Natural killer cell (primary cell): Measurements from ENCODE around the gene WDR43. TPM values are rescaled to one million over a fixed set of nuclear protein-coding genes. Genes with fewer than 3 reads are reported as not detected.
A peak's percentile ranks its signal among the peaks of the same experiment; 100 is the strongest.

Experiments used
- ATAC-seq, 3 donors: fragments of 150-1000 bp in 2 of 3; fragments of 200-7000 bp in 1 of 3; cut with Tn5 transposase; 1 replicate in 1 of 3; 2 replicates in 2 of 3; pipeline ENCODE4 v1.10.0; 2021; ENCODE audit warnings: mild to moderate bottlenecking in 2 of 3, moderate library complexity in 2 of 3
- DNase-seq, 2 donors: peaks; one replicate each; pipeline versions ENCODE4 v3.0.0 to v3.0.0-alpha.2; 2013 to 2021; ENCODE audit warnings: mixed read lengths in 1 of 2
- H3K27ac ChIP-seq: one replicate; pipeline ENCODE4 v1.5.1; 2013; ENCODE audit warnings: mild to moderate bottlenecking, low read length
- H3K27me3 ChIP-seq: one replicate; pipeline ENCODE4 v1.6.1; 2013; ENCODE audit warnings: low read length; ENCODE audit not compliant: control insufficient read depth, insufficient read depth
- H3K36me3 ChIP-seq: one replicate; pipeline ENCODE4 v1.6.1; 2013; ENCODE audit warnings: low read length; ENCODE audit not compliant: control insufficient read depth, insufficient read depth
- H3K4me1 ChIP-seq: one replicate; pipeline ENCODE4 v1.6.1; 2013; ENCODE audit warnings: low read length; ENCODE audit not compliant: control insufficient read depth, insufficient read depth
- H3K4me3 ChIP-seq: one replicate; pipeline ENCODE4 v1.5.1; 2013; ENCODE audit warnings: low read length
- H3K9me3 ChIP-seq: one replicate; pipeline ENCODE4 v1.6.1; 2013; ENCODE audit warnings: low read length; ENCODE audit not compliant: control insufficient read depth, insufficient read depth
- H3K27ac Mint-ChIP-seq, 2 donors: one replicate each; pipeline ENCODE4 v1.8.0; 2022; ENCODE audit warnings: mild to moderate bottlenecking in 2 of 2, mixed read lengths in 2 of 2, moderate library complexity in 1 of 2
- H3K27me3 Mint-ChIP-seq, 2 donors: one replicate each; pipeline ENCODE4 v1.8.0; 2022; ENCODE audit warnings: low read depth in 2 of 2, mixed read lengths in 2 of 2
- H3K36me3 Mint-ChIP-seq: one replicate; pipeline ENCODE4 v1.8.0; 2022; ENCODE audit warnings: mixed read lengths
- H3K4me1 Mint-ChIP-seq, 2 donors: one replicate each; pipeline ENCODE4 v1.8.0; 2022; ENCODE audit warnings: mixed read lengths in 2 of 2
- H3K4me3 Mint-ChIP-seq: one replicate; pipeline ENCODE4 v1.8.0; 2022; ENCODE audit warnings: mild to moderate bottlenecking, moderate library complexity, mixed read lengths
- H3K9me3 Mint-ChIP-seq, 2 donors: one replicate each; pipeline ENCODE4 v1.8.0; 2022; ENCODE audit warnings: mixed read lengths in 2 of 2
- WGBS: methylation state at CpG from one replicate; pipeline ENCODE4 v1.1.7; 2013; ENCODE audit warnings: missing lambda C conversion rate; ENCODE audit not compliant: insufficient coverage; 5-methylcytosine and 5-hydroxymethylcytosine counted together
- intact Hi-C: fragments of 100-400 bp; cut with micrococcal nuclease; formaldehyde crosslinking; loops from one replicate; pipeline ENCODE4 v1.14.2; 2022
- total RNA-seq, 4 donors: library from RNA; stranded (reverse); fragments of 120-200 nt in 1 of 4; gene quantifications; one replicate each; pipeline versions ENCODE4 v1.2.3 to v1.2.4, GENCODE V29; 2013 to 2022
- TF ChIP-seq, protein P1 (sequence below): fragments of 200-600 bp; IDR thresholded peaks from one replicate; pipeline ENCODE4 v1.8.0; 2022; ENCODE audit warnings: antibody characterized with exemption

The WDR43 gene
- total RNA-seq, 3 donors from 2014 or later (not counting 1 experiment from before 2014, with no cell fraction given): 45.1 to 53.2 (median 49.1) TPM

- intact Hi-C loops: no loop called here
- DNase-seq: no peak
Observed at GRCh38 chr2:28994679-28995078, 100.2 kb downstream of the WDR43 start.

DNA sequence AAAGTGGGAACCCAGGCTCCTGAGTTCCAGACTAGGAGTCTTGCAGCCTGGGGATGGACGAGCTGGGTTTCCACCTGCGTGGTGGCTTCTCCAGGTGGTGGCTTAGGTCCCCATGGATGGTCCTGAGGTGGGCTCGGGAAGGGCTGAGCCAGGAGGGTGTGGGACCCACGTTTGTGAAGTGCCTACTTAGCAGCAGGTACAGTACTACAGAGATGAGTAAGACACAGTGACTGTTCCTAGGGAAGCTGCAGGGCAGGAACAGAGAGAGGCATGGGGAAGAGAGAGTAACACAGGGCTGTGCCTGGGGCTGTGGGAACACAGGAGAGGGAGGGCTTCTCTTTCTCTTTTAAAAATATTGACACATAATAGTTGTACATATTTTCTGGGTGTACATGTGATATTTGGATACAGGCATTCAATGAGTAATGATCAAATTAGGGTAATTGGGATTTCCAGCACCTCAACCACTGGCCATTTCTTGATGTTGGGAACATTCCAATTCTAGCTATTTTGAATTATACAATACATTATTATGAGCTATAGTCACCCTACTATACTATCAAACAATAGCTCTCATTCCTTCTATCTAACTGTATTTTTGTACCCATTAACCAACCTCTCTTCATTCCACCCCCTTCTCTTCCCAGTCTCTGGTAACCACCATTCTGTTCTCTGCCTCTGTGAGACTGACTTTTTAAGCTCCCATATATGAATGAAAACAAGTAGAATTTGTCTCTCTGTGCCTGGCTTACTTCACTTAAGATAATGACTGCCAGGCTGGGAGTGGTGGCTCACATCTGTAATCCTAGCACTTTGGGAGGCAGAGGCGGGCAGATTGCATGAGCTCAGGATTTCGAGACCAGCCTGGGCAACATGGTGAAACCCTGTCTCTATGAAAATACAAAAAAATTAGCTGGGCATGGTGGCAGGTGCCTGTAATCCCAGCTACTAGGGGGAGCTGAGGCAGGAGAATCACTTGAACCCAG is 101.6 kb downstream of the WDR43 start:
- no peak overlapping the region for H3K27ac ChIP-seq
- intact Hi-C loops: no loop called here
- Mint-ChIP-seq H3K4me1 (peaks cover 16 to 28% of the 10 kb centered on the region in 2 donors), H3K27me3 (no peaks in the 10 kb centered on the region), H3K4me3 (no peak overlapping the region), H3K36me3 (no peaks in the 10 kb centered on the region), H3K9me3 (no peaks in the 10 kb centered on the region), H3K27ac (no peak overlapping the region)
- H3K36me3 ChIP-seq: no peaks in the 10 kb centered on the region
- no peaks in the 10 kb centered on the region for H3K9me3 ChIP-seq
- TF ChIP-seq, protein P1, sequence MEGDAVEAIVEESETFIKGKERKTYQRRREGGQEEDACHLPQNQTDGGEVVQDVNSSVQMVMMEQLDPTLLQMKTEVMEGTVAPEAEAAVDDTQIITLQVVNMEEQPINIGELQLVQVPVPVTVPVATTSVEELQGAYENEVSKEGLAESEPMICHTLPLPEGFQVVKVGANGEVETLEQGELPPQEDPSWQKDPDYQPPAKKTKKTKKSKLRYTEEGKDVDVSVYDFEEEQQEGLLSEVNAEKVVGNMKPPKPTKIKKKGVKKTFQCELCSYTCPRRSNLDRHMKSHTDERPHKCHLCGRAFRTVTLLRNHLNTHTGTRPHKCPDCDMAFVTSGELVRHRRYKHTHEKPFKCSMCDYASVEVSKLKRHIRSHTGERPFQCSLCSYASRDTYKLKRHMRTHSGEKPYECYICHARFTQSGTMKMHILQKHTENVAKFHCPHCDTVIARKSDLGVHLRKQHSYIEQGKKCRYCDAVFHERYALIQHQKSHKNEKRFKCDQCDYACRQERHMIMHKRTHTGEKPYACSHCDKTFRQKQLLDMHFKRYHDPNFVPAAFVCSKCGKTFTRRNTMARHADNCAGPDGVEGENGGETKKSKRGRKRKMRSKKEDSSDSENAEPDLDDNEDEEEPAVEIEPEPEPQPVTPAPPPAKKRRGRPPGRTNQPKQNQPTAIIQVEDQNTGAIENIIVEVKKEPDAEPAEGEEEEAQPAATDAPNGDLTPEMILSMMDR: no peak
- no peak for ATAC-seq
- peaks cover 22% of the 10 kb centered on the region for H3K4me1 ChIP-seq
- WGBS: 81% methylated on average over 6 of the region's 6 CpGs
- no peak overlapping the region for H3K4me3 ChIP-seq
- no peak for DNase-seq
- H3K27me3 ChIP-seq: no peaks in the 10 kb centered on the region

More at GRCh38 chr2:28994679-28995078, 100.2 kb downstream of the WDR43 start:
- Mint-ChIP-seq H3K27ac (no peak overlapping the region), H3K4me1 (peaks cover 2 to 14% of the 10 kb centered on the region in 2 donors), H3K27me3 (no peaks in the 10 kb centered on the region), H3K4me3 (no peak overlapping the region), H3K36me3 (no peaks in the 10 kb centered on the region), H3K9me3 (no peaks in the 10 kb centered on the region)
- H3K36me3 ChIP-seq: no peaks in the 10 kb centered on the region
- H3K27me3 ChIP-seq: no peaks in the 10 kb centered on the region
- peaks cover 8% of the 10 kb centered on the region for H3K4me1 ChIP-seq
- ATAC-seq: no peak
- H3K4me3 ChIP-seq: no peak overlapping the region
- no peaks in the 10 kb centered on the region for H3K9me3 ChIP-seq
- 96% methylated on average over 7 of the region's 7 CpGs for WGBS
- TF ChIP-seq, protein P1: no peak
- H3K27ac ChIP-seq: no peak overlapping the region

GRCh38 chr2:28997237-28997846 is 102.9 kb downstream of the WDR43 start:
- H3K36me3 Mint-ChIP-seq: no peaks in the 10 kb centered on the region
- 93% methylated on average over 12 of the region's 12 CpGs for WGBS
- H3K4me3 Mint-ChIP-seq: no peak overlapping the region
- H3K27ac ChIP-seq: no peak overlapping the region
- no peak for ATAC-seq
- H3K4me1 ChIP-seq: peaks cover 34% of the 10 kb centered on the region
- no peaks in the 10 kb centered on the region for H3K36me3 ChIP-seq
- no peaks in the 10 kb centered on the region for H3K27me3 ChIP-seq
- no peaks in the 10 kb centered on the region for H3K9me3 Mint-ChIP-seq
- H3K9me3 ChIP-seq: no peaks in the 10 kb centered on the region
- no peak overlapping the region for H3K4me3 ChIP-seq
- intact Hi-C loops: no loop called here
- TF ChIP-seq, protein P1: no peak
- H3K27ac Mint-ChIP-seq: peak overlapping the region in 1 of 2 donors; percentile 20
- H3K27me3 Mint-ChIP-seq: no peaks in the 10 kb centered on the region
- H3K4me1 Mint-ChIP-seq: peaks cover 25 to 38% of the 10 kb centered on the region in 2 donors
- no peak for DNase-seq

Other genes with a start within 250 kb of the WDR43 start
- gene PPP1CB, start 142.8 kb upstream of the WDR43 start, total RNA-seq: 100 to 1,000 TPM; 157 to 200 (median 181) TPM
- 1 to 10 TPM; 5.6 to 8.1 (median 8.0) TPM for gene SPDYA, start 83.8 kb upstream of the WDR43 start, total RNA-seq
- 10 to 100 TPM; 13.6 to 19.2 (median 18.0) TPM for gene TRMT61B, start 24.4 kb upstream of the WDR43 start, total RNA-seq
- gene TOGARAM2, start 86.6 kb downstream of the WDR43 start, total RNA-seq: 10 to 100 TPM; 25.9 to 53.2 (median 30.8) TPM
- not detected for gene PCARE, start 179.9 kb downstream of the WDR43 start, total RNA-seq
- gene CLIP4, start 220.7 kb downstream of the WDR43 start, total RNA-seq: 10 to 100 TPM; 56.8 to 88.0 (median 72.6) TPM